WTC11 (cell line): ENCODE data around the gene ARHGAP22. TPM values are rescaled to one million over a fixed set of nuclear protein-coding genes. Genes with fewer than 3 reads are reported as not detected.

ENCODE experiments used
- ATAC-seq: fragments of 200-7000 bp; cut with Tn5 transposase; 2 replicates; pipeline ENCODE4 v1.10.0; 2021; ENCODE audit warnings: mild to moderate bottlenecking, moderate library complexity
- CTCF ChIA-PET: fragments of 300-600 bp; sonication (Branson Sonifier 250); formaldehyde crosslinking; loops from one replicate; lab custom pipeline; 2021; ENCODE audit warnings: antibody characterized with exemption; lab: Charles Lee
- POLR2A ChIA-PET: fragments of 350-600 bp; sonication (Branson Sonifier 250); formaldehyde crosslinking; loops from one replicate; lab custom pipeline; 2021; ENCODE audit warnings: antibody characterized with exemption; lab: Charles Lee
- DNase-seq: peaks from one replicate; pipeline ENCODE4 v3.0.0; 2021; ENCODE audit warnings: low spot score
- H3K27ac Mint-ChIP-seq: 2 replicates; pipeline ENCODE4 v1.8.0; 2021; ENCODE audit warnings: mixed read lengths
- H3K27me3 Mint-ChIP-seq: 2 replicates; pipeline ENCODE4 v1.8.0; 2021; ENCODE audit warnings: low read depth, mild to moderate bottlenecking, moderate library complexity, mixed read lengths
- H3K36me3 Mint-ChIP-seq: 2 replicates; pipeline ENCODE4 v1.8.0; 2021; ENCODE audit warnings: mixed read lengths
- H3K4me1 Mint-ChIP-seq: 2 replicates; pipeline ENCODE4 v1.8.0; 2022; ENCODE audit warnings: mixed read lengths
- H3K4me3 Mint-ChIP-seq: 2 replicates; pipeline ENCODE4 v1.8.0; 2021; ENCODE audit warnings: mild to moderate bottlenecking, moderate library complexity, mixed read lengths
- H3K9me3 Mint-ChIP-seq: 2 replicates; pipeline ENCODE4 v1.8.0; 2021; ENCODE audit warnings: mixed read lengths
- AFF4 ChIP-seq: sonication (generic); formaldehyde crosslinking; IDR thresholded peaks from 2 replicates; pipeline ENCODE4 v1.8.1; 2023; ENCODE audit warnings: mild to moderate bottlenecking, missing genetic modification reagents, borderline replicate concordance
- ATF6 ChIP-seq: sonication (generic); formaldehyde crosslinking; IDR thresholded peaks from 2 replicates; pipeline ENCODE4 v1.8.1; 2023; ENCODE audit warnings: mild to moderate bottlenecking, missing genetic modification reagents
- CDX4 ChIP-seq: fragments of 250-450 bp; sonication (Bioruptor Pico); IDR thresholded peaks from 2 replicates; pipeline ENCODE4 v1.9.0; 2021; ENCODE audit warnings: moderate library complexity, mild to moderate bottlenecking, inconsistent platforms, borderline replicate concordance
- HMGA2 ChIP-seq: fragments of 250-450 bp; sonication (Bioruptor Pico); IDR thresholded peaks from 2 replicates; pipeline ENCODE4 v1.4.0; 2021; ENCODE audit warnings: mild to moderate bottlenecking, moderate library complexity
- JAZF1 ChIP-seq: fragments of 250-450 bp; sonication (Bioruptor Pico); IDR thresholded peaks from 2 replicates; pipeline ENCODE4 v1.9.0; 2021; ENCODE audit warnings: moderate library complexity, mild to moderate bottlenecking, inconsistent platforms
- JUN ChIP-seq: sonication (generic); formaldehyde crosslinking; IDR thresholded peaks from 2 replicates; pipeline ENCODE4 v1.8.0; 2023; ENCODE audit warnings: mild to moderate bottlenecking, missing genetic modification reagents
- KAT7 ChIP-seq: sonication (generic); formaldehyde crosslinking; IDR thresholded peaks from 2 replicates; pipeline ENCODE4 v1.8.1; 2023; ENCODE audit warnings: missing genetic modification reagents, mild to moderate bottlenecking, borderline replicate concordance
- NFATC4 ChIP-seq: fragments of 250-450 bp; sonication (Bioruptor Pico); IDR thresholded peaks from 2 replicates; pipeline ENCODE4 v1.9.0; 2021; ENCODE audit warnings: mild to moderate bottlenecking
- NR1H2 ChIP-seq: sonication (generic); formaldehyde crosslinking; IDR thresholded peaks from 2 replicates; pipeline ENCODE4 v1.9.0; 2021; ENCODE audit warnings: mild to moderate bottlenecking, moderate library complexity, missing genetic modification reagents
- NR2C2 ChIP-seq: sonication (generic); formaldehyde crosslinking; IDR thresholded peaks from 2 replicates; pipeline ENCODE4 v1.8.0; 2022; ENCODE audit warnings: mild to moderate bottlenecking, missing genetic modification reagents
- SP1 ChIP-seq: sonication (generic); formaldehyde crosslinking; conservative IDR thresholded peaks from 2 replicates; pipeline ENCODE4 v1.8.1; 2022; ENCODE audit warnings: missing genetic modification reagents
- TCF7 ChIP-seq: sonication (generic); formaldehyde crosslinking; IDR thresholded peaks from 2 replicates; pipeline ENCODE4 v1.8.0; 2022; ENCODE audit warnings: mild to moderate bottlenecking, low read depth, missing genetic modification reagents, moderate library complexity
- TEAD4 ChIP-seq: sonication (generic); formaldehyde crosslinking; IDR thresholded peaks from 2 replicates; pipeline ENCODE4 v1.8.0; 2022; ENCODE audit warnings: mild to moderate bottlenecking, missing genetic modification reagents
- USF1 ChIP-seq: sonication (generic); formaldehyde crosslinking; IDR thresholded peaks from 2 replicates; pipeline ENCODE4 v1.8.0; 2022; ENCODE audit warnings: mild to moderate bottlenecking, missing genetic modification reagents
- ZNF219 ChIP-seq: sonication (generic); formaldehyde crosslinking; IDR thresholded peaks from 2 replicates; pipeline ENCODE4 v1.8.0; 2023; ENCODE audit warnings: missing genetic modification reagents, mild to moderate bottlenecking, borderline replicate concordance
- ZNF416 ChIP-seq: fragments of 250-450 bp; sonication (Bioruptor Pico); IDR thresholded peaks from 2 replicates; pipeline ENCODE4 v1.9.0; 2021; ENCODE audit warnings: mild to moderate bottlenecking, inconsistent platforms
- ZNF532 ChIP-seq: fragments of 250-450 bp; sonication (Bioruptor Pico); IDR thresholded peaks from 2 replicates; pipeline ENCODE4 v1.9.0; 2021; ENCODE audit warnings: mild to moderate bottlenecking, borderline replicate concordance
- total RNA-seq: library from RNA; stranded (reverse); gene quantifications from 3 replicates; pipeline ENCODE4 v1.2.3, GENCODE V29; 2021
- TF ChIP-seq, protein P1 (sequence below): sonication (generic); formaldehyde crosslinking; IDR thresholded peaks from 2 replicates; pipeline ENCODE4 v1.8.1; 2023; ENCODE audit warnings: mild to moderate bottlenecking, missing genetic modification reagents, moderate library complexity

The ARHGAP22 gene
- total RNA-seq, 1 experiment from 2014 or later: 8.6 TPM

DNA sequence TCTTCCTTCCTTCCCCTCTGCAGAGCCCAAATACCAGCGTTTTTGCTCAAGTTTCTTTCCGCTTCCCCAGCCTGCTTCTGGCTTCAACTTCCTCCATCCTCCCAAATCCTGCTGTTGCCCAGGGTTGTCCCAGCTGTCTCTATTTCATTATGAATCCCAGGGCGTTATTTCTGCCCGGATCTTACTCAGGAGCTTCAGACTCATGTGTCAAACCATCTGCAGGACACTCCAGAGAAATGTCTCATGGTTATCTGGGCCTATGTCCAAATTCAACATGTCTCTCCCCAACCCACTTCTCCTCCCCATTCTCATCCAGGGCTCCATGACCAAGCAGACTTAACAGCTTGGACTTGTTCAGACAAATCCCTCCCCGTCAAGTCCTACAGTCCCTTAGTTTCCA lies 15.6 kb downstream of the ARHGAP22 start:
- peaks cover 8% of the 10 kb centered on the region for H3K27me3 Mint-ChIP-seq
- DNase-seq (no peak), ATAC-seq (no peak)
- peaks cover 7% of the 10 kb centered on the region for H3K4me1 Mint-ChIP-seq
- ChIA-PET CTCF (interaction anchor here (1.4 kb wide), 1 partner anchor 25 kb away, joined by 5 read pairs; no protein-coding TSS in a partner anchor), POLR2A (no interaction called here)
- peaks cover 12% of the 10 kb centered on the region for H3K36me3 Mint-ChIP-seq
- peaks cover 18% of the 10 kb centered on the region for H3K9me3 Mint-ChIP-seq
- no peak for TF ChIP-seq ZNF219
- no peak overlapping the region; the same call in 1 of the 2 replicates for H3K27ac Mint-ChIP-seq
- no peak overlapping the region for H3K4me3 Mint-ChIP-seq

GRCh38 chr10:48587819-48588218 lies 17.1 kb downstream of the ARHGAP22 start:
- H3K9me3 Mint-ChIP-seq: peaks cover 23% of the 10 kb centered on the region
- H3K27ac Mint-ChIP-seq: no peak overlapping the region
- H3K27me3 Mint-ChIP-seq: peaks cover 8% of the 10 kb centered on the region
- no peak for DNase-seq
- H3K4me1 Mint-ChIP-seq: no peaks in the 10 kb centered on the region
- H3K36me3 Mint-ChIP-seq: peaks cover 12% of the 10 kb centered on the region
- no peak for ATAC-seq
- CTCF ChIA-PET: interaction anchor here (0.7 to 1.6 kb wide), 4 partner anchors 21 to 143 kb away, joined by 3 to 7 read pairs (median 3); no protein-coding TSS in a partner anchor
- H3K4me3 Mint-ChIP-seq: no peak overlapping the region
- POLR2A ChIA-PET: no interaction called here
- TF ChIP-seq NR2C2: no peak
- no peak for TF ChIP-seq HMGA2 (CRISPR knock-in tag)
- no peak for TF ChIP-seq ZNF416 (CRISPR knock-in tag)
- TF ChIP-seq TEAD4 (CRISPR knock-in tag): no peak
- TF ChIP-seq USF1: no peak
- no peak for TF ChIP-seq NFATC4 (CRISPR knock-in tag)
- TF ChIP-seq KAT7: no peak
- TF ChIP-seq, all 79 proteins: peak for 0

- ATAC-seq (no peak), DNase-seq (no peak)
- Mint-ChIP-seq H3K27ac (no peak overlapping the region), H3K4me1 (no peaks in the 10 kb centered on the region), H3K9me3 (peaks cover 23% of the 10 kb centered on the region), H3K27me3 (peaks cover 8% of the 10 kb centered on the region), H3K4me3 (no peak overlapping the region), H3K36me3 (peaks cover 12% of the 10 kb centered on the region)
- ChIA-PET POLR2A (no interaction called here), CTCF (interaction anchor here (0.7 to 1.6 kb wide), 2 partner anchors 22 to 69 kb away, joined by 3 to 7 read pairs; no protein-coding TSS in a partner anchor)
- TF ChIP-seq JAZF1: no peak
- no peak for TF ChIP-seq AFF4 (CRISPR knock-in tag)
- TF ChIP-seq TCF7 (CRISPR knock-in tag): no peak
- TF ChIP-seq ZNF532 (CRISPR knock-in tag): no peak
- no peak for TF ChIP-seq NR1H2 (CRISPR knock-in tag)
- TF ChIP-seq ATF6 (CRISPR knock-in tag): no peak
- no peak for TF ChIP-seq CDX4
- TF ChIP-seq, protein P1, sequence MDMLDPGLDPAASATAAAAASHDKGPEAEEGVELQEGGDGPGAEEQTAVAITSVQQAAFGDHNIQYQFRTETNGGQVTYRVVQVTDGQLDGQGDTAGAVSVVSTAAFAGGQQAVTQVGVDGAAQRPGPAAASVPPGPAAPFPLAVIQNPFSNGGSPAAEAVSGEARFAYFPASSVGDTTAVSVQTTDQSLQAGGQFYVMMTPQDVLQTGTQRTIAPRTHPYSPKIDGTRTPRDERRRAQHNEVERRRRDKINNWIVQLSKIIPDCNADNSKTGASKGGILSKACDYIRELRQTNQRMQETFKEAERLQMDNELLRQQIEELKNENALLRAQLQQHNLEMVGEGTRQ (CRISPR knock-in tag): no peak
- TF ChIP-seq KAT7: no peak
- no peak for TF ChIP-seq JUN (CRISPR knock-in tag)
- TF ChIP-seq SP1 (CRISPR knock-in tag): no peak
Observed at GRCh38 chr10:48587101-48587500, 17.8 kb downstream of the ARHGAP22 start.
